ENCODE measurements around the gene AMFR.

DNA sequence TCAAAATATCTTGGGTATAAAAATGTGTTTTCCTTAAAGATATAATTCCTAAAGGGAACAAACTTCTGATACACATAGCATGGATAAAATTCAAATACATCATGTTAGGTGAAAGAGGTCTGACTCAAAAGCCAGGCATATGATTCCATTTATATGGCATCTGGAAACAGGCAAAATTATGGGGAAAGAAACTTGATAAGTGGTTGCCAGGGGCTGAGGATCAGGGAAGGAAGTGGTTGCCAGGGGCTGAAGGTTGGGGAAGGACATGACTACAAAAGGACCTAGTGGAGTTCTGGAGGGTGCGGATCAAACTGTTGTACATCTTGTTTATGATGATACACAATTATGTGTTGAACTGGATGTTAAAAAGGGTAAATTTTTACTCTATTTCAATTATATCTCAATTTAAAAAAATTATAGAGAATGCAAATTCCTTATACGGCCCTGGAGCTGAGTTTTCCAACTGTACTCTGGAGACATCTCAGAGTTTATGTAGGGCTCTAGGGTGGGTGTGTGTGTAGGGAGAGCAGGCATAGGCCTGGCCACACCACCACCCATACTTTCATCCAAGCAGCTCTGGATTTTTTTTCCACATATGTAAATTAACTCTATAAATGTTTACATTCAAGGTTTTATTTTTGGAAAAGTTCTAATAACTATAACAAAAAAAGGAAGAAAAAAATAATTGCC, 55.0 kb downstream of the AMFR start:
- TF ChIP-seq, protein P1, sequence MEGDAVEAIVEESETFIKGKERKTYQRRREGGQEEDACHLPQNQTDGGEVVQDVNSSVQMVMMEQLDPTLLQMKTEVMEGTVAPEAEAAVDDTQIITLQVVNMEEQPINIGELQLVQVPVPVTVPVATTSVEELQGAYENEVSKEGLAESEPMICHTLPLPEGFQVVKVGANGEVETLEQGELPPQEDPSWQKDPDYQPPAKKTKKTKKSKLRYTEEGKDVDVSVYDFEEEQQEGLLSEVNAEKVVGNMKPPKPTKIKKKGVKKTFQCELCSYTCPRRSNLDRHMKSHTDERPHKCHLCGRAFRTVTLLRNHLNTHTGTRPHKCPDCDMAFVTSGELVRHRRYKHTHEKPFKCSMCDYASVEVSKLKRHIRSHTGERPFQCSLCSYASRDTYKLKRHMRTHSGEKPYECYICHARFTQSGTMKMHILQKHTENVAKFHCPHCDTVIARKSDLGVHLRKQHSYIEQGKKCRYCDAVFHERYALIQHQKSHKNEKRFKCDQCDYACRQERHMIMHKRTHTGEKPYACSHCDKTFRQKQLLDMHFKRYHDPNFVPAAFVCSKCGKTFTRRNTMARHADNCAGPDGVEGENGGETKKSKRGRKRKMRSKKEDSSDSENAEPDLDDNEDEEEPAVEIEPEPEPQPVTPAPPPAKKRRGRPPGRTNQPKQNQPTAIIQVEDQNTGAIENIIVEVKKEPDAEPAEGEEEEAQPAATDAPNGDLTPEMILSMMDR (IDR thresholded peaks at IDR 0.05): no peak
- no peak for TF ChIP-seq POLR2A (IDR thresholded peaks at IDR 0.05)

Data from testis (tissue), 2 donors.